ENCODE results near the gene GOLGA3.

GRCh38 chr12:132850291-132850690, 21.6 kb upstream of the GOLGA3 start:
- TF ChIP-seq POLR2AphosphoS5 (IDR thresholded peaks at IDR 0.05; ENCODE audit: low read depth, low read length) (no peak), TAF1 (IDR thresholded peaks at IDR 0.05; ENCODE audit: low read depth, low read length) (no peak)

Measured in GM12891 (cell line).